ENCODE data around the gene MAN1C1.

MAN1C1 gene

GRCh38 chr1:25573591-25573930 is 43.0 kb upstream of the MAN1C1 start:
- H3K9ac ChIP-seq (ENCODE audit: low read depth, low read length): no peak overlapping the region
- no peaks in the 10 kb centered on the region for H3K9me3 ChIP-seq (ENCODE audit: insufficient read depth, low read depth, low read length)
- no peak overlapping the region for H3K4me3 ChIP-seq (ENCODE audit: low read length)
- H3K27me3 ChIP-seq (ENCODE audit: insufficient read depth, low read length): no peaks in the 10 kb centered on the region
- 83% methylated on average over 9 of the region's 9 CpGs for whole genome bisulfite sequencing
- no peaks in the 10 kb centered on the region for H3K36me3 ChIP-seq (ENCODE audit: insufficient read depth, low read length)
- no peak overlapping the region for H3K27ac ChIP-seq (ENCODE audit: low read depth, low read length)
- H3K4me1 ChIP-seq (ENCODE audit: insufficient read depth, low read length): peaks cover 6% of the 10 kb centered on the region; the same call in 1 of the 2 replicates

GRCh38 chr1:25573961-25574360 is 42.6 kb upstream of the MAN1C1 start:
- H3K36me3 ChIP-seq (ENCODE audit: insufficient read depth, low read length): no peaks in the 10 kb centered on the region
- no peak overlapping the region for H3K9ac ChIP-seq (ENCODE audit: low read depth, low read length)
- 0 out of 2 replicates have a peak, but pooled peaks cover 4% of the 10 kb centered on the region for H3K4me1 ChIP-seq (ENCODE audit: insufficient read depth, low read length)
- no peaks in the 10 kb centered on the region for H3K9me3 ChIP-seq (ENCODE audit: insufficient read depth, low read depth, low read length)
- no peak overlapping the region for H3K4me3 ChIP-seq (ENCODE audit: low read length)
- no peaks in the 10 kb centered on the region for H3K27me3 ChIP-seq (ENCODE audit: insufficient read depth, low read length)
- WGBS: 72% methylated on average over 8 of the region's 8 CpGs
- no peak overlapping the region for H3K27ac ChIP-seq (ENCODE audit: low read depth, low read length)

GRCh38 chr1:25575191-25575590 is 41.4 kb upstream of the MAN1C1 start:
- Histone ChIP-seq H3K27ac (ENCODE audit: low read depth, low read length) (no peak overlapping the region), H3K9me3 (ENCODE audit: insufficient read depth, low read depth, low read length) (no peaks in the 10 kb centered on the region), H3K4me1 (ENCODE audit: insufficient read depth, low read length) (no peaks in the 10 kb centered on the region), H3K9ac (ENCODE audit: low read depth, low read length) (no peak overlapping the region), H3K4me3 (ENCODE audit: low read length) (no peak overlapping the region), H3K27me3 (ENCODE audit: insufficient read depth, low read length) (no peaks in the 10 kb centered on the region), H3K36me3 (ENCODE audit: insufficient read depth, low read length) (no peaks in the 10 kb centered on the region)
- WGBS: 93% methylated on average over 2 of the region's 2 CpGs

- Histone ChIP-seq H3K9me3 (ENCODE audit: insufficient read depth, low read depth, low read length) (no peaks in the 10 kb centered on the region), H3K9ac (ENCODE audit: low read depth, low read length) (no peak overlapping the region), H3K36me3 (ENCODE audit: insufficient read depth, low read length) (no peaks in the 10 kb centered on the region), H3K4me1 (ENCODE audit: insufficient read depth, low read length) (peaks cover 4% of the 10 kb centered on the region), H3K4me3 (ENCODE audit: low read length) (no peak overlapping the region), H3K27ac (ENCODE audit: low read depth, low read length) (no peak overlapping the region), H3K27me3 (ENCODE audit: insufficient read depth, low read length) (no peaks in the 10 kb centered on the region)
- 91% methylated on average over 18 of the region's 18 CpGs for WGBS
Observed at GRCh38 chr1:25576459-25577133, 40.0 kb upstream of the MAN1C1 start.

- H3K36me3 ChIP-seq (ENCODE audit: insufficient read depth, low read length): no peaks in the 10 kb centered on the region
- no peak overlapping the region for H3K9ac ChIP-seq (ENCODE audit: low read depth, low read length)
- H3K9me3 ChIP-seq (ENCODE audit: insufficient read depth, low read depth, low read length): no peaks in the 10 kb centered on the region
- WGBS: 82% methylated on average over 20 of the region's 21 CpGs
- peaks cover 4% of the 10 kb centered on the region for H3K4me1 ChIP-seq (ENCODE audit: insufficient read depth, low read length)
- H3K27ac ChIP-seq (ENCODE audit: low read depth, low read length): no peak overlapping the region
- no peaks in the 10 kb centered on the region for H3K27me3 ChIP-seq (ENCODE audit: insufficient read depth, low read length)
- H3K4me3 ChIP-seq (ENCODE audit: low read length): no peak overlapping the region
Observed at GRCh38 chr1:25577134-25577920, 39.3 kb upstream of the MAN1C1 start.

- WGBS: 90% methylated on average over 19 of the region's 19 CpGs
- H3K4me3 ChIP-seq (ENCODE audit: low read length): no peak overlapping the region
- no peaks in the 10 kb centered on the region for H3K36me3 ChIP-seq (ENCODE audit: insufficient read depth, low read length)
- H3K9me3 ChIP-seq (ENCODE audit: insufficient read depth, low read depth, low read length): no peaks in the 10 kb centered on the region
- H3K4me1 ChIP-seq (ENCODE audit: insufficient read depth, low read length): peaks cover 4% of the 10 kb centered on the region
- H3K27me3 ChIP-seq (ENCODE audit: insufficient read depth, low read length): no peaks in the 10 kb centered on the region
- H3K9ac ChIP-seq (ENCODE audit: low read depth, low read length): no peak overlapping the region
- H3K27ac ChIP-seq (ENCODE audit: low read depth, low read length): no peak overlapping the region
Observed at GRCh38 chr1:25579292-25580252, 37.0 kb upstream of the MAN1C1 start.

GRCh38 chr1:25580927-25581326 is 35.7 kb upstream of the MAN1C1 start:
- Histone ChIP-seq H3K9ac (ENCODE audit: low read depth, low read length) (no peak overlapping the region), H3K27ac (ENCODE audit: low read depth, low read length) (no peak overlapping the region), H3K4me3 (ENCODE audit: low read length) (no peak overlapping the region), H3K9me3 (ENCODE audit: insufficient read depth, low read depth, low read length) (no peaks in the 10 kb centered on the region), H3K4me1 (ENCODE audit: insufficient read depth, low read length) (peaks cover 4% of the 10 kb centered on the region), H3K36me3 (ENCODE audit: insufficient read depth, low read length) (no peaks in the 10 kb centered on the region), H3K27me3 (ENCODE audit: insufficient read depth, low read length) (no peaks in the 10 kb centered on the region)
- WGBS: 69% methylated on average over 6 of the region's 6 CpGs

GRCh38 chr1:25581764-25582163 is 34.8 kb upstream of the MAN1C1 start:
- Histone ChIP-seq H3K9ac (ENCODE audit: low read depth, low read length) (no peak overlapping the region), H3K36me3 (ENCODE audit: insufficient read depth, low read length) (no peaks in the 10 kb centered on the region), H3K9me3 (ENCODE audit: insufficient read depth, low read depth, low read length) (no peaks in the 10 kb centered on the region), H3K27me3 (ENCODE audit: insufficient read depth, low read length) (no peaks in the 10 kb centered on the region), H3K4me3 (ENCODE audit: low read length) (no peak overlapping the region), H3K4me1 (ENCODE audit: insufficient read depth, low read length) (peaks cover 10% of the 10 kb centered on the region), H3K27ac (ENCODE audit: low read depth, low read length) (no peak overlapping the region)
- 85% methylated on average over 5 of the region's 5 CpGs for WGBS

- Histone ChIP-seq H3K4me3 (ENCODE audit: low read length) (no peak overlapping the region), H3K9ac (ENCODE audit: low read depth, low read length) (no peak overlapping the region), H3K36me3 (ENCODE audit: insufficient read depth, low read length) (no peaks in the 10 kb centered on the region), H3K27ac (ENCODE audit: low read depth, low read length) (no peak overlapping the region), H3K9me3 (ENCODE audit: insufficient read depth, low read depth, low read length) (no peaks in the 10 kb centered on the region), H3K4me1 (ENCODE audit: insufficient read depth, low read length) (peaks cover 26% of the 10 kb centered on the region), H3K27me3 (ENCODE audit: insufficient read depth, low read length) (no peaks in the 10 kb centered on the region)
- WGBS: 95% methylated on average over 14 of the region's 14 CpGs
Observed at GRCh38 chr1:25583519-25584370, 32.8 kb upstream of the MAN1C1 start.

- Histone ChIP-seq H3K4me1 (ENCODE audit: insufficient read depth, low read length) (peaks cover 26% of the 10 kb centered on the region), H3K9ac (ENCODE audit: low read depth, low read length) (no peak overlapping the region), H3K9me3 (ENCODE audit: insufficient read depth, low read depth, low read length) (no peaks in the 10 kb centered on the region), H3K4me3 (ENCODE audit: low read length) (no peak overlapping the region), H3K27me3 (ENCODE audit: insufficient read depth, low read length) (no peaks in the 10 kb centered on the region), H3K27ac (ENCODE audit: low read depth, low read length) (no peak overlapping the region), H3K36me3 (ENCODE audit: insufficient read depth, low read length) (no peaks in the 10 kb centered on the region)
- 85% methylated on average over 16 of the region's 16 CpGs for WGBS
Observed at GRCh38 chr1:25586181-25586588, 30.4 kb upstream of the MAN1C1 start.
